GM23248 (cell line): ENCODE measurements around the gene EHD4. TPM values are rescaled to one million over a fixed set of nuclear protein-coding genes. Genes with fewer than 3 reads are reported as not detected.

Experiments
- DNase-seq: peaks from one replicate; pipeline ENCODE4 v3.0.0-alpha.2; 2015
- H2AFZ ChIP-seq: fragments of 200-600 bp; sonication (generic); 2 replicates; pipeline ENCODE4 v1.6.1; 2016; ENCODE audit warnings: antibody characterized with exemption
- H3F3A ChIP-seq: fragments of 200-600 bp; sonication (generic); 2 replicates; pipeline ENCODE4 v1.6.1; 2016; ENCODE audit warnings: mild to moderate bottlenecking, antibody characterized with exemption, mixed run types; ENCODE audit not compliant: insufficient read depth
- H3K27ac ChIP-seq: fragments of 200-600 bp; sonication (generic); 2 replicates; pipeline ENCODE4 v1.5.1; 2016; ENCODE audit warnings: mild to moderate bottlenecking
- H3K27me3 ChIP-seq: fragments of 200-600 bp; sonication (generic); replicated peaks from 2 replicates; pipeline ENCODE4 v1.6.1; 2016; ENCODE audit warnings: mild to moderate bottlenecking; ENCODE audit not compliant: insufficient read depth
- H3K36me3 ChIP-seq: fragments of 200-600 bp; sonication (generic); 2 replicates; pipeline ENCODE4 v1.6.1; 2016; ENCODE audit warnings: low read depth, mild to moderate bottlenecking
- H3K4me1 ChIP-seq: fragments of 200-600 bp; sonication (generic); 2 replicates; pipeline ENCODE4 v1.6.1; 2016; ENCODE audit warnings: mild to moderate bottlenecking; ENCODE audit not compliant: insufficient read depth
- H3K4me2 ChIP-seq: fragments of 200-600 bp; sonication (generic); one replicate; pipeline ENCODE4 v1.6.1; 2016; ENCODE audit warnings: mild to moderate bottlenecking; ENCODE audit not compliant: unreplicated experiment
- H3K4me3 ChIP-seq: fragments of 200-600 bp; sonication (generic); 2 replicates; pipeline ENCODE4 v1.5.1; 2016; ENCODE audit warnings: mild to moderate bottlenecking
- H3K79me2 ChIP-seq: fragments of 200-600 bp; sonication (generic); 2 replicates; pipeline ENCODE4 v1.6.1; 2016; ENCODE audit warnings: mild to moderate bottlenecking; ENCODE audit not compliant: insufficient read depth
- H3K9ac ChIP-seq: fragments of 200-600 bp; sonication (generic); 2 replicates; pipeline ENCODE4 v1.6.1; 2016; ENCODE audit warnings: mild to moderate bottlenecking
- H3K9me2 ChIP-seq: fragments of 200-600 bp; sonication (generic); 2 replicates; pipeline ENCODE4 v1.6.1; 2016; ENCODE audit warnings: mixed run types, mild to moderate bottlenecking, moderate library complexity; ENCODE audit not compliant: insufficient read depth
- H3K9me3 ChIP-seq: fragments of 200-600 bp; sonication (generic); one replicate; pipeline ENCODE4 v1.6.1; 2017; ENCODE audit warnings: low read depth
- H4K20me1 ChIP-seq: fragments of 200-600 bp; sonication (generic); 2 replicates; pipeline ENCODE4 v1.6.0; 2016; ENCODE audit not compliant: insufficient read depth
- EZH2 ChIP-seq: fragments of 200-600 bp; sonication (generic); IDR thresholded peaks from 2 replicates; pipeline ENCODE4 v1.6.1; 2018; ENCODE audit warnings: antibody characterized with exemption, mild to moderate bottlenecking; ENCODE audit not compliant: insufficient read depth, poor library complexity, severe bottlenecking
- EZH2phosphoT487 ChIP-seq: fragments of 200-600 bp; sonication (generic); IDR thresholded peaks from 2 replicates; pipeline ENCODE4 v1.6.1; 2018; ENCODE audit warnings: antibody characterized with exemption, moderate library complexity, mild to moderate bottlenecking, low read depth; ENCODE audit not compliant: insufficient read depth
- WGBS, 2 experiments: methylation state at CpG; one replicate each; pipeline ENCODE4 v1.1.6; 2015 to 2017; ENCODE audit warnings: low lambda C conversion rate in 2 of 2, low coverage in 1 of 2; ENCODE audit errors: missing lambda C conversion rate in 2 of 2; 5-methylcytosine and 5-hydroxymethylcytosine counted together
- in situ Hi-C: fragments of 300-500 bp; cut with MboI; formaldehyde crosslinking; loops from 2 replicates; pipeline ENCODE4 v1.15.0; 2020
- polyA plus RNA-seq: library from polyadenylated mRNA; unstranded; fragments of >200 nt; fragmentation: Nextera tagmentation; extraction: Ambion mirVana; gene quantifications from 2 replicates; pipeline ENCODE4 v1.2.1, GENCODE V29; 2016
- total RNA-seq: library from RNA; depleted of rRNA; stranded (reverse); fragments of >200 nt; shearing (Covaris generic); gene quantifications from 2 replicates; pipeline ENCODE4 v1.2.3, GENCODE V29; 2014

EHD4 gene
- total and polyA plus RNA-seq, 2 experiments from 2014 or later, result 17.7 to 18.7 TPM

- Histone ChIP-seq H3K79me2 (no peaks in the 10 kb centered on the region), H3F3A (no peaks in the 10 kb centered on the region), H3K9me2 (no peaks in the 10 kb centered on the region), H3K27me3 (no peaks in the 10 kb centered on the region), H3K4me1 (no peaks in the 10 kb centered on the region), H3K27ac (no peak overlapping the region), H3K36me3 (no peaks in the 10 kb centered on the region), H2AFZ (no peak overlapping the region), H3K4me2 (no peak overlapping the region), H4K20me1 (no peaks in the 10 kb centered on the region), H3K4me3 (no peak overlapping the region), H3K9me3 (no peaks in the 10 kb centered on the region), H3K9ac (no peak overlapping the region)
- TF ChIP-seq EZH2phosphoT487, result no peak
- TF ChIP-seq EZH2, result no peak
- in situ Hi-C loops, result no loop called here
- 80 to 87% methylated on average over 12 to 18 of the region's 18 CpGs for WGBS, 2 experiments
- DNase-seq, result no peak
Observed at GRCh38 chr15:41861736-41862356, 110.5 kb downstream of the EHD4 start.

GRCh38 chr15:41860049-41860828 is 112.1 kb downstream of the EHD4 start:
- H3K4me3 ChIP-seq, result no peak overlapping the region
- DNase-seq, result no peak
- no peaks in the 10 kb centered on the region for H3K79me2 ChIP-seq

GRCh38 chr15:41858756-41859155 is 113.6 kb downstream of the EHD4 start:
- no peaks in the 10 kb centered on the region for H3K9me3 ChIP-seq
- TF ChIP-seq EZH2 (no peak), EZH2phosphoT487 (no peak)
- in situ Hi-C loops, result no loop called here
- no peaks in the 10 kb centered on the region for H3K27me3 ChIP-seq
- H3K9me2 ChIP-seq, result no peaks in the 10 kb centered on the region
- H4K20me1 ChIP-seq, result no peaks in the 10 kb centered on the region
- no peak overlapping the region for H2AFZ ChIP-seq
- no peaks in the 10 kb centered on the region for H3K4me1 ChIP-seq
- no peaks in the 10 kb centered on the region for H3K36me3 ChIP-seq
- no peaks in the 10 kb centered on the region for H3F3A ChIP-seq
- DNase-seq, result no peak
- no peak overlapping the region for H3K27ac ChIP-seq
- no peak overlapping the region for H3K9ac ChIP-seq
- no peak overlapping the region for H3K4me2 ChIP-seq
- WGBS, 2 experiments, result 88 to 92% methylated on average over 12 to 15 of the region's 15 CpGs
- no peak overlapping the region for H3K4me3 ChIP-seq
- no peaks in the 10 kb centered on the region for H3K79me2 ChIP-seq

More at GRCh38 chr15:41860049-41860828, 112.1 kb downstream of the EHD4 start:
- no peaks in the 10 kb centered on the region for H3K27me3 ChIP-seq
- H4K20me1 ChIP-seq, result no peaks in the 10 kb centered on the region
- no peaks in the 10 kb centered on the region for H3F3A ChIP-seq
- TF ChIP-seq EZH2 (no peak), EZH2phosphoT487 (no peak)
- H3K27ac ChIP-seq, result no peak overlapping the region
- H3K4me1 ChIP-seq, result no peaks in the 10 kb centered on the region
- no peaks in the 10 kb centered on the region for H3K9me2 ChIP-seq
- no peak overlapping the region for H2AFZ ChIP-seq
- no peaks in the 10 kb centered on the region for H3K36me3 ChIP-seq
- H3K9me3 ChIP-seq, result no peaks in the 10 kb centered on the region
- no peak overlapping the region for H3K4me2 ChIP-seq
- no peak overlapping the region for H3K9ac ChIP-seq
- 74% methylated on average over 15 of the region's 15 CpGs for WGBS, 2 experiments
- in situ Hi-C loops, result no loop called here

- Histone ChIP-seq H3K9ac (no peak overlapping the region), H3K27ac (no peak overlapping the region), H3K27me3 (no peaks in the 10 kb centered on the region), H3F3A (no peaks in the 10 kb centered on the region), H3K4me1 (no peaks in the 10 kb centered on the region), H3K4me3 (no peak overlapping the region), H3K4me2 (no peak overlapping the region), H3K36me3 (no peaks in the 10 kb centered on the region), H3K9me2 (no peaks in the 10 kb centered on the region), H4K20me1 (no peaks in the 10 kb centered on the region), H3K9me3 (no peaks in the 10 kb centered on the region), H2AFZ (no peak overlapping the region), H3K79me2 (no peaks in the 10 kb centered on the region)
- 77 to 79% methylated on average over 9 of the region's 9 CpGs for WGBS, 2 experiments
- in situ Hi-C loops, result no loop called here
- no peak for DNase-seq
- no peak for TF ChIP-seq EZH2
- no peak for TF ChIP-seq EZH2phosphoT487
Observed at GRCh38 chr15:41857316-41857715, 115.0 kb downstream of the EHD4 start.
